Left colon (tissue), 2 donors: Measurements from ENCODE around the gene KTN1. TPM values are rescaled to one million over a fixed set of nuclear protein-coding genes. Genes with fewer than 3 reads are reported as not detected.

ENCODE experiments used
- ATAC-seq: fragments of 200-7000 bp; cut with Tn5 transposase; one replicate; pipeline ENCODE4 v1.9.1; 2020; ENCODE audit warnings: mild to moderate bottlenecking, moderate library complexity
- DNase-seq, 2 donors: peaks; one replicate each; pipeline ENCODE4 v3.0.0-alpha.2; 2020
- intact Hi-C, 2 donors: fragments of 100-400 bp; cut with DNase I in 1 of 2; cut with micrococcal nuclease in 1 of 2; formaldehyde crosslinking; loops; one replicate each; pipeline versions ENCODE4 v1.11.2 to v1.14.0; 2022; cut with DNase I, micrococcal nuclease
- total RNA-seq, 2 donors: library from RNA; stranded (reverse); fragmentation: NEBNext Ultra II Directional; extraction: Animal tissue kit (Norgen Biotek cat#: 25700); gene quantifications; one replicate each; pipeline ENCODE4 v1.2.1, GENCODE V29; 2021
- donor health status: DM: no; HTN: no; CAD: no.
- donor health status: DM: yes; HTN: yes; CAD: no.

Gene KTN1
- total RNA-seq, 2 donors from 2014 or later: 210 to 241 TPM

DNA sequence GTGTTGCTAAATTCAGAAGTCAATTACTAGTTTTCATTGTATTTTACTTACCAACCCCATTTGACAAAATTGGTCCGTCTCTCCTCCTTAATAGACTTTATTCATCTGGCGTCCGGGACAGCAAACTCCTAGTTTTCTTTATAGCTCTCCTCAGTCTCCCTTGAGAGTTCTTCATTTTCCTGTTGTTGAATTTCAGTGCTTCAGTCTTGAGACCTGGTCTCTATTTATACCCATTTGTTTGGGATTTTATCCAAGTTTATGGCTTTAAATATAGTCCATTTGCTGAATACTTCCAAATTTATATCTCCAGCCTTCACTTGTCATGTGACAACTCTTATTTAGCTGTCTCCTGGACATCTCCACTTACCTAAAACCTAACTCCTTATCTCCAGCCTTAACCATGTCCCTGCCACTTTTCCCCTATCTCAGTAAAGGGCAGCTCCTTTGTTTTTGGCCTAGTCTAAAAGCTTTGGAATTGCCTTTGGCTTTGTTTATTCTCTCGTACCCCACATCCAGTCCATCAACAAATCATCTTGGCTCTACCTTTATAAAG is 23.5 kb downstream of the KTN1 start:
- DNase-seq (no peak), ATAC-seq (no peak)
- intact Hi-C loops: no loop called here

DNA sequence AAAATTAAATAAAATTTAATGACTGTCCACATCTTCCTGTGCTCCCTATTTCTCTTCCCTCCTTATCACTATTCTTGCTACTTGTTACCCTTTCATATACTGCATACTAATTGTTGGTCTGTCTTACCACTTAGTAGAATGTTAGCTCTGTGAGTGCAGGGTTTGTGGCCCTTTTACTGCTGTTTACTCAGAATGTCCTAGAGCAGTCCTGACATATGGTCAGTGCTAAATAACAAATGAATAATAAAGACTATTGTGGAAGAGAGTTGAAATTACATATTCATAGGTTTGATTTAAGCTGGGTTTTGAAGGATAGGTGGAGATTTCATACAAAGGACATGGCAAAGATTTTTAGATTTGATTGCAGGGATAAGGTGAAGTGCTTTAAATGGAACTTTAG is 24.5 kb downstream of the KTN1 start:
- DNase-seq (no peak), ATAC-seq (peak; percentile 57)
- intact Hi-C loops: no loop called here

DNA sequence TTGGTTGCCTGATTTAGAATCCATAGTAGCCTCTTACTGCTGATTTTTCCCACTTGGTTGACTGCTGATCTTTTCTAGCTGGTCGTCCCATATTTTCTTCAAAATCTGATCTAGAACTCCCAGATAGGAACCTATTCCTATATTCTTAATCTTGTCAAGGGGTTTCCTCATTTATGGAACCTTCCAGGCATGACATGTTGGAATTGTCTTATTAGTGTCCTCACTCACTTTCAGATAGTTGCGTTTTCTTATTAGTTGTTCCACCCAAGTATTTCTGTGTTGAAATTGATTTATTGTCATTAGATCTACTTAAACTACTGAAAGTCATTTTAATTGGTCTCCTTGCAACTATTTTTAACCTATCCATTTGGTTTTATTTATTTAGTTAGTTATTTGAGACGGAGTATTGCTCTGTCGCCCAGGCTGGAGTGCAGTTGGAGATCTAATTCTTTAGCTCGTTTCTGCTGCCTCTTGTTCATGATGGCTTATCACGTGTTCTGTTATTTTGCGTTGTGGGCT is 25.0 kb downstream of the KTN1 start:
- ATAC-seq: no peak
- no peak for DNase-seq
- intact Hi-C loops: no loop called here

DNA sequence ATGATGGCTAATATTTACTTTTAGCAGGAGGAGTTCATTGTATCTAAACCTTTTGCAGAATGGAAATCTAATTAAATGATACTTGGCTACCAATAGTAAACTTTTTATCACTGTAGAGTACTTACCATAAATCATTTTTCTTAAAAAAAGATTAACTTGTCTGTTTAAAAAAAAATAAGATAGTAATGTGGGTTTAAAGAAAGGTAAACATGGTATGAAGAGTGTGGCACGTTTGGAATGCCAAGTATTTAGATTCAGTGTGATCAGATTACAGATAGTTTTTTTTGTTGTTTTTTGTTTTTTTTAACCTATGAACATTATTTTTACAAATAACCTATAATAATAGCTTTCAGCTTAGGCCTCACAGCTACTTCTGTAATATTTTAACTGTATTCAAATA is 25.8 kb downstream of the KTN1 start:
- ATAC-seq (no peak), DNase-seq (no peak)
- intact Hi-C loops: no loop called here

DNA sequence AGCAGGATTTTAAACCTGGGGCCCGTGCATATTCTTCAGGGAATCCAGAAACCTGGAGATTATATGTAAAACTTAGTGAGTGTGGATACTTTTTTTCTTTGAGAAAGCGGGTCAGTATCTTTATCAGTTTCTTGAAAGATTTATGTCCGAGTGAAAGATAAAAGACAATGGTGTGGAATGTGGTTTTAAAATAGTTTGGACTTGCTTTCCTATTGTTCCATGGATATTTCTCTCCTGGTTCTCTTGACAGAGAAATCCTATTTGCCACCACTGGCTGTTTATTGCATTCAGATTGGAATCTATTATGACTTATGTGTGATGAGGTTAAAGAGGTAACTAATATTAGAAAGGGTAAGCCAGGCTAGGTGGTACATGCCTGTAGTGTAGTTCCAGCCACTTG is 27.4 kb downstream of the KTN1 start:
- intact Hi-C loops: no loop called here
- DNase-seq (no peak), ATAC-seq (no peak)

DNA sequence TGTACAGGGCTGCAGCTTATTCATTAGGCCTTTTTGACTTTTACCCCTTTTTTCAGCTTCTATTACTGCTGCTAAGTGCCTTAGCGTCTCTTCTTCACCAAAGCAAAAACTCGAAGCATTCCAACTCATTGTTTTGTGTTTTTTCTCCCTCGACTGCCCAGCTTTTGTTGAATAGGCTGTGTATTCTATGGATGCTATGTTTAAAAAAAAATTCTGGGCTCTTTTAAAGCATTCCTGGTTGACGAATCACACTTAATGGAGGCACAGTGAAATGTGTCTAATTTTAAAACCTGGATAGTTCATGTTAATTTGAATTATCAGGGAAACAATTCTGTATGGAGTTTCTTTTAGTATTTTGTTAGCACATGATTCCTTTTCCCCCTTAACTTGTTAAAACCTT is 29.7 kb downstream of the KTN1 start:
- ATAC-seq (no peak), DNase-seq (no peak)
- intact Hi-C loops: no loop called here

DNA sequence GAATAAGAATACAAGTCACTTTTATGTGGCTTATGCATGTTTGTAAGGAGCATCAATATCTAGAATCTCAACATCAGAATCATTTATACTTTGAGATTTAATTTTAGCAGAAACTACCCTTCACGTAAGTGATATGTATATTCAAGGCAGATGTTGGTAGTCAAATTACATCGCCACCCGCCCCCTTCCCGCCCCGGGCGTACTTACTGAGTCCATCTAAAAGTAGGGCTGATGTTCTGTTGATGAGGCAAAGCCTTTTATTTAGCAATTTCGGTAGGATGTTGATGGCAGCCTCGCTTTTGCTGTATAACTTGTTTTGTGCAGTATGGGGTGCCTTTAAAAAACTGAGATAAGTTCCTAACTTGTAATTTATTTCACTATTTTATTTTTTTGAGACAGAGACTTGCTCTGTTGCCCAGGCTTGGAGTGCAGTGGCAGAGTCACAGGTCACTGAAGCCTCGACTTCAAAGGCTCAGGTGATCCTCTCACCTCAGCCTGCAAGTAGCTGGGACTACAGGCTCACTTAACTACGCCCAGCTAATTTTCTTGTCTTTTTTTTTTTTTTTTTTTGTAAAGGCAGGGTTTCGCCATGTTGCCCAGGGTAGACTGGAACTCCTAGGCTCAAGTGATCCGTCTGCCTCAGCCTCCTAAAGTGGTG is 30.8 kb downstream of the KTN1 start:
- no peak for ATAC-seq
- intact Hi-C loops: no loop called here
- DNase-seq: no peak

DNA sequence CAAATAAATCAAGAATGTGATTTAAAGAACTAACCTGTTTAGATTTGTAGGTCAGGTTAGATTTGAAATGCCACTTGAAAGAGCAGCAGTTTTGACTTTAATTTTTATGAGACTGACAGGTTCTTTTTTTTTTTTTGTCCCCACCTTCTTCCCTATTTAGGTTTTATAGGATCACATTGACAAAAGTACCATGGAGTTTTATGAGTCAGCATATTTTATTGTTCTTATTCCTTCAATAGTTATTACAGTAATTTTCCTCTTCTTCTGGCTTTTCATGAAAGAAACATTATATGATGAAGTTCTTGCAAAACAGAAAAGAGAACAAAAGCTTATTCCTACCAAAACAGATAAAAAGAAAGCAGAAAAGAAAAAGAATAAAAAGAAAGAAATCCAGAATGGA is 31.9 kb downstream of the KTN1 start:
- peak; percentile 38 for ATAC-seq
- DNase-seq: no peak
- intact Hi-C loops: no loop called here

DNA sequence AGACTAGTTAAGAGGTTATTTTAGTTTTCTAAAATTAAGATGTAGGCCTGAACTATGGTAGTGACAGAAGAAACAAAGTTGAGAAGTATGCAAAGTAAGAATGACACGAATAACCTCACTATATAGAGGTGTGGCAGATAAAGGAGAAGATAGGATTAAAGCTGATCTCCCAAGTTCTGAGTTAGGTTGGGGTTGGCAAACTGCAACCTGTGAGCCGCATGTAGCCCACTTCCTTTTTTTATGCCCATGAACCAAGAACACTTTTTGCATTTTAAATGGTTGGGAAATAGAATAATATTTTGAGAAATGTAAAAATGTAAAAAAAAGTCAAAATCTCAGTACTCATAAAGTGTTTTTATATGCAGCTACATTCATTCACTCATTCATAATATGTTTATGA is 34.3 kb downstream of the KTN1 start:
- DNase-seq (no peak), ATAC-seq (no peak)
- intact Hi-C loops: no loop called here

DNA sequence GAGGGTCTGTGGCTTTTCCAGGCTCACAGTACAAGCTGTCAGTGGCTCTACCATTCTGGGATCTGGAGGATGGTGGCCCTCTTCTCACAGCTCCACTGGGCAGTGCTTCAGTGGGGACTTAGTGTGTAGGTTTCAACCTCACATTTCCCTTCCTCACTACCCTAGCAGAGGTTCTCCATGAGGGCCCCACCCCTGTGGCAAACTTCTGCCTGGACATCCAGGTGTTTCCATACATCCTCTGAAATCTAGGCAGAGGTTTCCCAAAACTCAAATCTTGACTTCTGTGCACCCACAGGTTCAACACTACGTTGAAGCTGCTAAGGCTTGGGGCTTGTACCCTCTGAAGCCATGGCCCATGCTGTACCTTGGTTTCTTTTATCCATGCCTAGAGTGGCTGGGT is 40.3 kb downstream of the KTN1 start:
- intact Hi-C loops: no loop called here
- no peak for DNase-seq
- ATAC-seq: no peak

DNA sequence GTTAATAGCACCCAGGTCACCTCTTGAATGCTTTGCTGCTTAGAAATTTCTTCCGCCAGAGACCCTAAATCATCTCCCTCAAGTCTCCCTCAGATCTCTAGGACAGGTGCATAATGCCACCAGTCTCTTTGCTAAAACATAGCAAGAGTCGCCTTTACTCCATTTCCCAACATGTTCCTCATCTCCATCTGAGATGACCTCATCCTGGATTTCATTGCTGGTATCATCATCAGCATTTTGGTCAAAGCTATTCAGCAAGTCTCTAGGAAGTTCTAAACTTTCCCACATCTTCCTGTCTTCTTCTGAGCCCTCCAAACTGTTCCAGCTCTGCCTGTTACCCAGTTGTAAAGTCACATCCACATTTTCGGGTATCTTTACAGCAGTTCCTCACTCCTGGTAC is 41.0 kb downstream of the KTN1 start:
- DNase-seq (no peak), ATAC-seq (no peak)
- intact Hi-C loops: no loop called here

DNA sequence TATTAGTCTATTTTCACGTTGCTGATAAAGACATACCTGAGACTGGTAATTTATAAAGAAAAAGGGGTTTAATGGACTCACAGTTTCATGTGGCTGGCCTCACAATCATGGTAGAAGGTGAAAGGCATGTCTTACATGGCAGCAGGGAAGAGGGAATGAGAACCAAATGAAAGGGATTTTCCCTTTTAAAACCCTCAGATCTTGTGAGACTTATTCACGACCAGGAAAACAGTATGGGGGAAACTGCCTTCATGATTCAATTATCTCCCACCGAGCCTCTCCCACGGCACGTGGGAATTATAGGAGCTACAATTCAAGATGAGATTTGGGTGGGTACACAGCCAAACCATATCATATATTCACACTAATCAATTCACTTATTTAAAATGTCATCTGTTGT is 41.4 kb downstream of the KTN1 start:
- intact Hi-C loops: no loop called here
- no peak for DNase-seq
- ATAC-seq: no peak

DNA sequence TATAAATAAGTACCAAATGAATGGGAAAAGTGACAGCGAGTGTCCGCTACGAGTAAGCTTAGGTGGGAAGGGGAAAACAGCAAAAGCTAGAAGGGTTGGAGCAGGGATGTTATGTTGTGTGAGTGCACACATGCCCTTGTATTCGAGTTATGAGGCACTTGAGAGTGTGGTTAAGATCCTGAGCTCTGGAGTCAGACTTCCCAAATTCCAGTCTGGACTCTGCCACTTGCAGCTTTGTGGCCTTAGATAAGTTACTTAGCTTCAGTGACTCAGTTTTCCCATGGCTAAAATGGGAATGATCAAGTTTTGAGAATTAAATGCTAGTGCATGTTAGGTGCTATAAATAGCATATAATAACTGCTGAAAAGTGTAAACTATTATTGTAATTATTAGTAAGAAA is 44.9 kb downstream of the KTN1 start:
- no peak for DNase-seq
- no peak for ATAC-seq
- intact Hi-C loops: no loop called here

DNA sequence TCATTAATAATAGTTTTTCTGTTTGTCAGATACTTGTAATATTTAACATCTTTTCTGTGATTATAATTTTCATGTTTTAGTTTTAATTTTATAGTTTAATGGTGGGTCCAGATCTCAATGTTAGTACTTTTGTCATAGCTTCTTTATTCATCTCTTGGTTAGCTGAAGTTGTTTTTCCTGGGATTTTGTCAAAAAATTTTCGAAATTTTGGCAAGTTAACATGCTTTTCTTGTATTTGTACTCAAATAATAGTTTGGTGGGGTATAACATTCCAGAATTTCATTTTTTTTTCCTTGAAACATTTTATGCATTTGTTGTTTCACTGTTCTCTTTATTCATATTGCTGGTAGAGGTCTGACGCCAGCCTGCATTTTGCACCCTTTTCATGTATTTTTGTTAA is 45.5 kb downstream of the KTN1 start:
- intact Hi-C loops: no loop called here
- no peak for DNase-seq
- ATAC-seq: no peak

DNA sequence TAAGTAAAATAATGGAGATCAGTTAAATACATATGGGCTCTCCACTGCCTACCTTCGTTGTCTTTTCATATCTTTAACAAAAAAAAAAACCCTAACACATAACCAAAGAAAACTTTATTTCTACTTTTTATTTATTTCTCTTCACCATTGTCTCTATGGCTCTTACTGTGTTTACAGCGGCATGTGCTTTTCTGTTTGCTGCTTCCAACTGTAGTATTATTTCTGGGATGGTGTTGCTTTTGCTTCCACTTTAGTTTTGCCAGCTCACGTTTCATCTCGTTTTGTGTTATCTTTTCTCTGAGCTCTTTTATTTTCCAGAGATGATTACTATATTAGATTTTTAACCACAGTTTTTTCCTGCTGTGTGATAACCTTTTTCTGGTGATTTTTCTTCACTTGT is 46.1 kb downstream of the KTN1 start:
- intact Hi-C loops: no loop called here
- DNase-seq (no peak), ATAC-seq (no peak)

DNA sequence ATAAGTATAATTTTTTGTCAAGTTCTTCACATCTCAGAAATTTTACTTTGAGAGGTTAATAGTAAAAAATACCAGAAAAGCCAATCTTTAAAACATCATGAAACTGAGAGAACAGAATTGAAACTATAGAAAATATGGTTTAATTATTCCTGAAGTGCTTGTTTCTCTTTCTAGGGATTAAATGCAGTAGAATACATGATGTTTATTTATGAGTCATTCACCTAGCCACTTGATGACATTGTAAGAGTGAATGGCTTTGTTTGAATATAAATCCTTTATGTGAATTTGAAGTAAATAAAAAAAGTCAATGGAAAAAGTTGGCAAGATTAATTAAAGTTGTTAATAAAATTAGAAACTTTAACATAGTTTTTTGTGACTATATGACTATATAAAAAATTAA is 48.4 kb downstream of the KTN1 start:
- no peak for ATAC-seq
- DNase-seq: no peak
- intact Hi-C loops: no loop called here

DNA sequence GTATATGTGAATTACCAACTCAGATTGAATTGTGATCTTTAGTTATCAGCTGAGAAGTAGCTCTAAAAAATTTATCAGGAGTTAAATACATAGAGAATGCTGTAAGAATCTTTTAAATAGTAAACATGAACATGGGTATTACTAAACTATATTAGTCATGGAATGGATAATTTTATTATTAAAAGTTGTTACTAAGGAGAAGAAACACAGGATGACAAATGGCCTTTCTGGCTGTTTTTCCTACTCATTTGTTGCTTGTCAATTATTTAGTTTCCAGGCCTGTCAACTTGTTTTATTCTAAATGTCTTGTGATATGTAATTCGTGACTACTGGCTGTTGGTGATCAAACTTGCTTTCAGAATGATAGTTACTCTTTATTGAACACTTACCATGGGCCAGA is 58.7 kb downstream of the KTN1 start:
- intact Hi-C loops: no loop called here
- DNase-seq (no peak), ATAC-seq (no peak)

DNA sequence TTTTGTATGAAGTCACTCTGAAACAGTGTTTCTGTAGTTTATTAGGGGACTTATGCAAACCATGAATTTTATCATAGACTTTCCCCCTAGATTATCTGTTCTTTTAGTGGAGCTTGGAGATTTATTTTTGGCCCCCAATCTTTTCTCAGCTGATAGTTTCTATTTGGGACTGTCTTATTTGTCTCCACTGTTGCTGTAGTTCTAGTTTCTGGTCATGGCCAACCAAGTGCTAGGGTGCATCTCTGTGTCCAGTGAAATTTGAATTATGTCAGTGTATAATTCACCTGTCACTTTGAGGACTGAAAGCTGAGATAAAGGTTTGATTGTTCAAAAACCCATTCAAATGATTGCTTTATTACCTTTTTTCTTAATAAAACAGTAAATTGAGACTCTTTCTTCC is 61.3 kb downstream of the KTN1 start:
- ATAC-seq (no peak), DNase-seq (no peak)
- intact Hi-C loops: no loop called here

DNA sequence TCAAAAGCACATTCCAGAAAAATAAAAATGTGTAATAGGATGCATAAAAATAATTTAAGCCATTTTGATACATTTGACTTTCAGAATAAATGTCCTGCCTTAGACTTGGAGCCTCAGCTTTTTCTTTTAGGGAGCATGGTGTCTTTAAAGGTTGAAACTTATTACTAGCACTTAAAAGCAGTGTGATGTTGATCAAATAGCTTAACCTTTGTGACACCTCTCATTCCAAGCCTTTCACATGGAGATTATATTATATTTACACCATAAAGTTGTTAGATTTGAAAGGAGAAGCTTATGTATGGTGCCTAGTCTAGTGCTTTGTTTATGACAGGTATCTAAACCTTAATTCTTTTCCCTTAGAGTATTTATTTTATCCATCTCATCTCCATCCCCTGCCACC is 61.9 kb downstream of the KTN1 start:
- intact Hi-C loops: no loop called here
- DNase-seq (no peak), ATAC-seq (no peak)

DNA sequence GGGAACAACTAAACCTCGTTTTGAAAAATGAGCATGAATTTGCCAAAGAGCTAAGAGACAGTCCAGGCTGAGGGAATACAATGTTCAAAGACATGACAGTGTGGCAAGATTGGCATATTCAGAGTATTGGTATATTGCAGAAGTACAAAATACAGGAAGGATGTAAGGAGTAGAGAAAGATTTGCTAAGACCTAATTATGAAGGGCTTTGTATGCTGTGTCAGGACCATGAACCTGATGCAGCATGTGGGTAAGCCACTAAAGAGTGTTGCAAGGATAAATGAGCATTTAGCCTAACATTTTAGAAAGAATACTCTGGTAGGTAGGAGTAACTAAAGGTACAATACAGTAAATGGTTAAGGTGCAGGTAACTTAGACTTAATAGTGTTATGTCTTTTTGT is 65.1 kb downstream of the KTN1 start:
- no peak for DNase-seq
- ATAC-seq: no peak
- intact Hi-C loops: no loop called here
